T-cell (primary cell): ENCODE data around the gene PANK1. TPM values are rescaled to one million over a fixed set of nuclear protein-coding genes. Genes with fewer than 3 reads are reported as not detected.
"Not testable (repeated sequence)": the region's sequence is repeated elsewhere in the genome, so short reads cannot be mapped to it uniquely, and the experiment has no call there.

Source experiments
- ATAC-seq, 4 experiments: fragments of 200-7000 bp in 3 of 4; fragments of 150-1000 bp in 1 of 4; cut with Tn5 transposase; replicated peaks in 1 of 4; 1 replicate in 3 of 4; 2 replicates in 1 of 4; pipeline ENCODE4 v1.10.0; 2021; ENCODE audit warnings: moderate library complexity in 3 of 4, mild to moderate bottlenecking in 2 of 4, moderate number of reproducible peaks in 1 of 4
- CTCF ChIA-PET, 2 donors: fragments of 300-600 bp; sonication (Branson Sonifier 250); formaldehyde crosslinking; loops; one replicate each; lab custom pipeline; 2022; ENCODE audit warnings: antibody characterized with exemption in 2 of 2; lab: Charles Lee
- POLR2A ChIA-PET, 2 donors: fragments of 300-600 bp; sonication (Branson Sonifier 250); formaldehyde crosslinking; loops; one replicate each; lab custom pipeline; 2022; ENCODE audit warnings: antibody characterized with exemption in 2 of 2; lab: Charles Lee
- DNase-seq, 35 experiments: peaks; one replicate each; pipeline versions ENCODE4 v3.0.0 to v3.0.0-alpha.2; 2013 to 2023
- H3K27ac ChIP-seq: one replicate; pipeline ENCODE4 v1.5.1; 2013; ENCODE audit warnings: low read length
- H3K27me3 ChIP-seq, 2 experiments: replicated peaks in 1 of 2; 1 replicate in 1 of 2; 2 replicates in 1 of 2; pipeline versions ENCODE4 v1.6.1 to v1.7.0; 2013; ENCODE audit warnings: low read length in 1 of 2, mixed read lengths in 1 of 2; ENCODE audit not compliant: control insufficient read depth in 2 of 2, insufficient read depth in 2 of 2; ENCODE audit errors: extremely low read depth in 1 of 2
- H3K36me3 ChIP-seq, 2 donors: 1 replicate in 1 of 2; 2 replicates in 1 of 2; pipeline versions ENCODE4 v1.6.1 to v1.7.0; 2013; ENCODE audit warnings: low read length in 1 of 2; ENCODE audit not compliant: control insufficient read depth in 2 of 2, insufficient read depth in 1 of 2; ENCODE audit errors: extremely low read depth in 1 of 2
- H3K4me1 ChIP-seq, 2 experiments: 1 replicate in 1 of 2; 2 replicates in 1 of 2; pipeline versions ENCODE4 v1.6.1 to v1.7.0; 2013; ENCODE audit warnings: low read length in 2 of 2, mixed read lengths in 1 of 2; ENCODE audit not compliant: insufficient read depth in 2 of 2, control insufficient read depth in 1 of 2; ENCODE audit errors: extremely low read depth in 1 of 2
- H3K4me3 ChIP-seq, 2 donors: 1 replicate in 1 of 2; 2 replicates in 1 of 2; pipeline versions ENCODE4 v1.5.1 to v1.7.0; 2013; ENCODE audit warnings: mild to moderate bottlenecking in 2 of 2, low read length in 1 of 2, moderate library complexity in 1 of 2; ENCODE audit not compliant: control insufficient read depth in 1 of 2; ENCODE audit errors: extremely low read depth in 1 of 2
- H3K9me3 ChIP-seq: 2 replicates; pipeline ENCODE4 v1.7.0; 2013
- H3K27ac Mint-ChIP-seq, 2 donors: one replicate each; pipeline ENCODE4 v1.8.0; 2020 to 2021; ENCODE audit warnings: mild to moderate bottlenecking in 2 of 2, mixed read lengths in 2 of 2
- H3K27me3 Mint-ChIP-seq, 2 donors: one replicate each; pipeline ENCODE4 v1.8.0; 2021 to 2022; ENCODE audit warnings: mixed read lengths in 2 of 2
- H3K36me3 Mint-ChIP-seq: one replicate; pipeline ENCODE4 v1.8.0; 2021; ENCODE audit warnings: mixed read lengths
- H3K4me1 Mint-ChIP-seq, 3 donors: one replicate each; pipeline ENCODE4 v1.8.0; 2020 to 2022; ENCODE audit warnings: mixed read lengths in 3 of 3, mild to moderate bottlenecking in 1 of 3
- H3K4me3 Mint-ChIP-seq, 3 donors: one replicate each; pipeline ENCODE4 v1.8.0; 2020 to 2022; ENCODE audit warnings: mild to moderate bottlenecking in 3 of 3, mixed read lengths in 3 of 3, moderate library complexity in 3 of 3
- H3K9me3 Mint-ChIP-seq, 3 donors: one replicate each; pipeline ENCODE4 v1.8.0; 2020 to 2022; ENCODE audit warnings: mixed read lengths in 3 of 3
- WGBS: methylation state at CpG from one replicate; pipeline ENCODE4 v1.1.5; 2013; ENCODE audit warnings: missing lambda C conversion rate; ENCODE audit not compliant: insufficient coverage; 5-methylcytosine and 5-hydroxymethylcytosine counted together
- total RNA-seq, 35 experiments: library from RNA in 6 of 35; stranded (reverse) in 6 of 35; fragments of 120-200 nt in 1 of 35; gene quantifications; one replicate each; pipeline versions ENCODE4 v1.2.1 to v1.2.4 and lab custom pipeline; 2013 to 2026

PANK1 gene
- total RNA-seq, 5 donors from 2014 or later (not counting 1 experiment from before 2014, with no cell fraction given): 1.4 to 2.0 (median 1.8) TPM

DNA sequence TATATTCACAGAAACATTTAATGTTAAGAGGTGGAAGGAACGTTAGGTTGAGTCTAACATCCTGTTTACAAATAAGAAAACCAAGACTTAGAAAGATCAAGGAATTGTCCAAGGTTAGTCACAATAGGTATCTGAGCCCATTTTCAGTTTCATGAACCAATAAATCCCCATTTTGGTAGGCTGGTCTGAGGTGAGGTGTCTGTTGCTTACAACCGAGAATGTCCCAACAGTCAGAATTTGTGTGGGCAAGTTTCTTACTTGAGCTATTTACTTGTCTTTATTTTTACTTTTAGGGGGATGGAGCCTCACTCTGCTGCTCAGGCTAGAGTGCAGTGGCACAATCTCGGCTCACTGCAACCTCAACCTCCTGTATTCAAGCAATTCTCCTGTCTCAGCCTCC lies 23.6 kb downstream of the PANK1 start:
- ChIA-PET POLR2A (no interaction called here), CTCF (no interaction called here)
- Histone ChIP-seq H3K9me3 (no peaks in the 10 kb centered on the region), H3K27me3 (no peaks in the 10 kb centered on the region), H3K27ac (no peak overlapping the region), H3K4me1 (peaks cover 0 to under 1% of the 10 kb centered on the region in 2 experiments), H3K36me3 (no peaks in the 10 kb centered on the region), H3K4me3 (no peak overlapping the region)
- peaks cover 5 to 11% (median 10%) of the 10 kb centered on the region in 3 donors for H3K9me3 Mint-ChIP-seq
- H3K36me3 Mint-ChIP-seq: peaks cover 4% of the 10 kb centered on the region
- H3K4me3 Mint-ChIP-seq: no peak overlapping the region
- H3K27me3 Mint-ChIP-seq: no peaks in the 10 kb centered on the region
- no peak overlapping the region for H3K27ac Mint-ChIP-seq
- no CpG with 5 or more reads among the region's 3 CpGs for WGBS
- no peak for ATAC-seq
- peaks cover 0 to 8% (median 0%) of the 10 kb centered on the region in 3 donors for H3K4me1 Mint-ChIP-seq
- DNase-seq: no peak

GRCh38 chr10:89620296-89620695 lies 24.7 kb downstream of the PANK1 start:
- DNase-seq, H3K27me3 Mint-ChIP-seq, ATAC-seq, CTCF ChIA-PET, H3K4me3 ChIP-seq, H3K36me3 Mint-ChIP-seq, H3K4me1 ChIP-seq, H3K27me3 ChIP-seq, H3K9me3 ChIP-seq, H3K27ac Mint-ChIP-seq, POLR2A ChIA-PET, H3K4me3 Mint-ChIP-seq, H3K27ac ChIP-seq, H3K36me3 ChIP-seq: not testable (repeated sequence)
- peaks cover 9 to 20% (median 9%) of the 10 kb centered on the region in 3 donors for H3K4me1 Mint-ChIP-seq
- WGBS: 84% methylated on average over 6 of the region's 6 CpGs
- peaks cover 5 to 11% (median 10%) of the 10 kb centered on the region in 3 donors for H3K9me3 Mint-ChIP-seq

GRCh38 chr10:89615824-89616223 lies 29.2 kb downstream of the PANK1 start:
- ATAC-seq (peak in 1 of 4 experiments; percentile 17), DNase-seq (peak in 1 of 35 experiments; percentile 2)
- Histone ChIP-seq H3K4me1 (peaks cover 3 to 12% of the 10 kb centered on the region in 2 experiments), H3K27ac (no peak overlapping the region), H3K36me3 (no peaks in the 10 kb centered on the region), H3K4me3 (no peak overlapping the region), H3K27me3 (no peaks in the 10 kb centered on the region), H3K9me3 (no peaks in the 10 kb centered on the region)
- 17% methylated on average over 1 of the region's 1 CpG for WGBS
- peaks cover 6% of the 10 kb centered on the region for H3K36me3 Mint-ChIP-seq
- H3K4me3 Mint-ChIP-seq: peak overlapping the region in 1 of 3 donors; percentile 26
- CTCF ChIA-PET: no interaction called here
- H3K27ac Mint-ChIP-seq: peak overlapping the region in 1 of 2 donors; percentile 71
- peaks cover 5 to 11% (median 10%) of the 10 kb centered on the region in 3 donors for H3K9me3 Mint-ChIP-seq
- no peaks in the 10 kb centered on the region for H3K27me3 Mint-ChIP-seq
- POLR2A ChIA-PET: interaction anchor here in 1 of 2 donors (0.6 kb wide), 1 partner anchor 395 kb away, joined by 5 read pairs; no protein-coding TSS in a partner anchor
- peaks cover 18 to 44% (median 29%) of the 10 kb centered on the region in 3 donors for H3K4me1 Mint-ChIP-seq

- Histone ChIP-seq H3K4me1 (peaks cover 3 to 12% of the 10 kb centered on the region in 2 experiments), H3K36me3 (no peaks in the 10 kb centered on the region), H3K27me3 (no peaks in the 10 kb centered on the region), H3K4me3 (no peak overlapping the region), H3K9me3 (no peaks in the 10 kb centered on the region), H3K27ac (no peak overlapping the region)
- H3K27ac Mint-ChIP-seq: peak overlapping the region; percentile 57 to 71
- ATAC-seq (peak in 2 of 4 experiments; percentile 41 to 74), DNase-seq (peak in 1 of 35 experiments; percentile 32)
- H3K9me3 Mint-ChIP-seq: peaks cover 0 to 6% (median 6%) of the 10 kb centered on the region in 3 donors
- peaks cover 18 to 44% (median 29%) of the 10 kb centered on the region in 3 donors for H3K4me1 Mint-ChIP-seq
- CTCF ChIA-PET: no interaction called here
- POLR2A ChIA-PET: interaction anchor here in 1 of 2 donors (0.6 to 0.8 kb wide), 2 partner anchors 86 to 394 kb away, joined by 4 to 5 read pairs; partner anchors contain the start of gene KIF20B
- peak overlapping the region in 1 of 3 donors; percentile 26 for H3K4me3 Mint-ChIP-seq
- no peaks in the 10 kb centered on the region for H3K27me3 Mint-ChIP-seq
- H3K36me3 Mint-ChIP-seq: peaks cover 8% of the 10 kb centered on the region
- WGBS: no CpG with 5 or more reads among the region's 3 CpGs
These were observed 29.9 kb downstream of the PANK1 start for GRCh38 chr10:89615112-89615511.

DNA sequence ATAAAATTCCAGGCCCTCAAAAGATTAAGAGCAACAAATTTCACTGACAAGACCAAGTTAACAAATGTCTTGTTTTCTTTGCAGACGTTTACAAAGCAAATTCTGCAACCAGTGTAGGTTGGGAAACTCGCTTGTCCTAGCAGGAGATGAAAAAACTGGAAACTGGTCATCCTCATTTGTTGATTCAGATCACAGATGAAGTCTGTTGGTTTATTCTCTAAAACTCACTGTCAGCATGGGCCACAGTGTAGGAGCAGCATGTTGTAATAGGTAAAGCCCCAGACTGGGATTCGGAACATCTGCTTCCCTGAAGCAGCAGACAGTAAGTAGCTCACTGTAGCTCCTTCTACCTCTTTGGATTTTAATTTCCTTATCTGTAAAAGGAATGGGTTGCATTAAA lies 31.5 kb downstream of the PANK1 start:
- peaks cover 18 to 44% (median 29%) of the 10 kb centered on the region in 3 donors for H3K4me1 Mint-ChIP-seq
- Histone ChIP-seq H3K27me3 (no peaks in the 10 kb centered on the region), H3K36me3 (no peaks in the 10 kb centered on the region), H3K4me3 (no peak overlapping the region), H3K9me3 (no peaks in the 10 kb centered on the region), H3K27ac (no peak overlapping the region), H3K4me1 (peaks cover 3 to 12% of the 10 kb centered on the region in 2 experiments)
- POLR2A ChIA-PET: interaction anchor here in 1 of 2 donors (0.7 kb wide), 1 partner anchor 892 kb away, joined by 3 read pairs; no protein-coding TSS in a partner anchor
- no peak for ATAC-seq
- 63% methylated on average over 2 of the region's 3 CpGs for WGBS
- H3K27ac Mint-ChIP-seq: no peak overlapping the region
- H3K27me3 Mint-ChIP-seq: no peaks in the 10 kb centered on the region
- no peak overlapping the region for H3K4me3 Mint-ChIP-seq
- CTCF ChIA-PET: interaction anchor here in 1 of 2 donors (0.6 kb wide), 1 partner anchor 361 kb away, joined by 4 read pairs; no protein-coding TSS in a partner anchor
- peaks cover 16% of the 10 kb centered on the region for H3K36me3 Mint-ChIP-seq
- no peak for DNase-seq
- H3K9me3 Mint-ChIP-seq: no peaks in the 10 kb centered on the region

DNA sequence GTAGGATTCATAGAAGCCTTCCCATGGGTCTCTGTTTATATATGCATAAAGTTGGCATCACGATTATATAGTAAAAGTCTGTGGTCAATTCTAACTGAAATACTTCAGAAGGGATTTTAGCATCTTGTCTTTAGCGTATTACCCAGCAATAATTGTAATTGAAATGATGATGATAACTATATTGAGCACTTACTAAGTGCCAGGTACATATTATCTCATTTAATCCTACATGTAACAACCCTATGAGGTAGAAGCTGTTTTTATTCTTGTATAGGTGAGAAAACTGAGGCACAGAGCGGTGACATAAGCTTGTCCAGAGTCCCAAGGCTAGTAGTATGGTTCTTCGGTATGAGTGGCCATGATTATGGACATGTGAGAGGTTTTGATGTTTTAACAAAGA lies 33.8 kb downstream of the PANK1 start:
- no peak overlapping the region for H3K4me3 ChIP-seq
- ATAC-seq: no peak
- ChIA-PET POLR2A (interaction anchor here in 1 of 2 donors (0.6 kb wide), 1 partner anchor 376 kb away, joined by 3 read pairs; no protein-coding TSS in a partner anchor), CTCF (no interaction called here)
- peaks cover 18 to 34% (median 29%) of the 10 kb centered on the region in 3 donors for H3K4me1 Mint-ChIP-seq
- H3K27me3 Mint-ChIP-seq: no peaks in the 10 kb centered on the region
- H3K27ac ChIP-seq: no peak overlapping the region
- peaks cover under 1 to 12% of the 10 kb centered on the region in 2 experiments for H3K4me1 ChIP-seq
- H3K4me3 Mint-ChIP-seq: no peak overlapping the region
- H3K36me3 ChIP-seq: no peaks in the 10 kb centered on the region
- no peaks in the 10 kb centered on the region for H3K9me3 ChIP-seq
- H3K9me3 Mint-ChIP-seq: no peaks in the 10 kb centered on the region
- no peak for DNase-seq
- H3K36me3 Mint-ChIP-seq: peaks cover 20% of the 10 kb centered on the region
- no peaks in the 10 kb centered on the region for H3K27me3 ChIP-seq
- no peak overlapping the region for H3K27ac Mint-ChIP-seq
- WGBS: 100% methylated on average over 1 of the region's 4 CpGs
